HEK293 (cell line): ENCODE data around the gene PLLP.

Experiments used
- CTCF ChIA-PET: fragments of 350-600 bp; formaldehyde crosslinking; extraction: SDS; loops from one replicate; lab custom pipeline; 2021; ENCODE audit warnings: antibody characterized with exemption; lab: Yijun Ruan, JAX
- POLR2A ChIA-PET: fragments of 300-600 bp; formaldehyde crosslinking; extraction: SDS; loops from one replicate; lab custom pipeline; 2020; ENCODE audit warnings: antibody characterized with exemption, inconsistent platforms; lab: Yijun Ruan, JAX
- H3K27ac ChIP-seq: fragments of 200-500 bp; sonication (Bioruptor generic); 2 replicates; pipeline ENCODE4 v1.5.1; 2014; ENCODE audit warnings: low read depth, low read length, control low read depth, inconsistent platforms; ENCODE audit errors: extremely low read depth
- H3K36me3 ChIP-seq, 2 experiments: fragments of 200-500 bp in 1 of 2; sonication (Bioruptor generic) in 1 of 2; 1 replicate in 1 of 2; 2 replicates in 1 of 2; pipeline ENCODE4 v1.5.1; 2014 to 2017; ENCODE audit warnings: inconsistent platforms in 2 of 2, low read length in 2 of 2; ENCODE audit not compliant: control insufficient read depth in 2 of 2, insufficient read depth in 1 of 2
- H3K4me1 ChIP-seq: fragments of 200-500 bp; sonication (Bioruptor generic); 2 replicates; pipeline ENCODE4 v1.5.1; 2014; ENCODE audit warnings: mild to moderate bottlenecking, low read length, inconsistent platforms; ENCODE audit not compliant: control insufficient read depth, insufficient read depth
- H3K4me3 ChIP-seq: 2 replicates; pipeline ENCODE4 v1.5.1; 2011; ENCODE audit warnings: low read depth, mild to moderate bottlenecking, control low read depth, low read length, moderate library complexity
- H3K9me3 ChIP-seq: fragments of 200-500 bp; sonication (Bioruptor generic); 2 replicates; pipeline ENCODE4 v1.5.1; 2014; ENCODE audit warnings: low read depth, low read length, inconsistent platforms; ENCODE audit not compliant: control insufficient read depth, insufficient read depth
- GLIS1 ChIP-seq: fragments of 450-650 bp; formaldehyde crosslinking; IDR thresholded peaks from 2 replicates; pipeline ENCODE4 v1.5.1; 2016; ENCODE audit warnings: missing biosample characterization, missing genetic modification characterization
- HOXC10 ChIP-seq: sonication (generic); formaldehyde crosslinking; IDR thresholded peaks from 2 replicates; pipeline ENCODE4 v1.8.1; 2023; ENCODE audit warnings: mild to moderate bottlenecking, missing genetic modification reagents
- SETDB1 ChIP-seq: IDR thresholded peaks from one replicate; pipeline ENCODE4 v1.6.1; 2017; ENCODE audit warnings: mild to moderate bottlenecking, low read length, moderate library complexity, mixed read lengths; ENCODE audit not compliant: insufficient read length
- ZFP37 ChIP-seq: fragments of 450-650 bp; formaldehyde crosslinking; IDR thresholded peaks from 2 replicates; pipeline ENCODE4 v1.5.1; 2016; ENCODE audit warnings: missing biosample characterization, missing genetic modification characterization
- ZNF10 ChIP-seq: fragments of 450-650 bp; formaldehyde crosslinking; IDR thresholded peaks from 2 replicates; pipeline ENCODE4 v1.5.1; 2017; ENCODE audit warnings: missing biosample characterization, missing genetic modification characterization
- ZNF133 ChIP-seq: fragments of 450-650 bp; formaldehyde crosslinking; IDR thresholded peaks from 2 replicates; pipeline ENCODE4 v1.5.1; 2016; ENCODE audit warnings: missing biosample characterization, missing genetic modification characterization
- ZNF157 ChIP-seq: fragments of 450-650 bp; formaldehyde crosslinking; IDR thresholded peaks from 2 replicates; pipeline ENCODE4 v1.5.1; 2016; ENCODE audit warnings: missing biosample characterization, missing genetic modification characterization
- ZNF341 ChIP-seq: fragments of 450-650 bp; formaldehyde crosslinking; IDR thresholded peaks from 2 replicates; pipeline ENCODE4; 2016; ENCODE audit warnings: low read depth, missing biosample characterization, missing genetic modification characterization
- ZNF366 ChIP-seq: fragments of 450-650 bp; formaldehyde crosslinking; conservative IDR thresholded peaks from 2 replicates; pipeline ENCODE4 v1.5.1; 2016; ENCODE audit warnings: missing biosample characterization, missing genetic modification characterization
- ZNF426 ChIP-seq: fragments of 450-650 bp; formaldehyde crosslinking; IDR thresholded peaks from 2 replicates; pipeline ENCODE4 v1.5.1; 2017; ENCODE audit warnings: missing biosample characterization, missing genetic modification characterization, mild to moderate bottlenecking, inconsistent platforms, moderate library complexity
- ZNF596 ChIP-seq: fragments of 450-650 bp; IDR thresholded peaks from 2 replicates; pipeline ENCODE4 v1.5.0; 2018; ENCODE audit warnings: missing biosample characterization, mild to moderate bottlenecking, missing genetic modification characterization, moderate library complexity
- ZNF610 ChIP-seq: fragments of 450-650 bp; formaldehyde crosslinking; IDR thresholded peaks from 2 replicates; pipeline ENCODE4 v1.5.1; 2016; ENCODE audit warnings: missing biosample characterization, missing genetic modification characterization, borderline replicate concordance
- ZNF660 ChIP-seq: fragments of 450-650 bp; IDR thresholded peaks from 2 replicates; pipeline ENCODE4 v1.5.1; 2018; ENCODE audit warnings: missing biosample characterization, mild to moderate bottlenecking, missing genetic modification characterization
- ZNF707 ChIP-seq: fragments of 450-650 bp; formaldehyde crosslinking; IDR thresholded peaks from 2 replicates; pipeline ENCODE4 v1.5.1; 2016; ENCODE audit warnings: missing biosample characterization, missing genetic modification characterization
- ZNF747 ChIP-seq: fragments of 450-650 bp; formaldehyde crosslinking; IDR thresholded peaks from 2 replicates; pipeline ENCODE4 v1.5.1; 2016; ENCODE audit warnings: missing biosample characterization, missing genetic modification characterization
- ZNF777 ChIP-seq: fragments of 450-650 bp; formaldehyde crosslinking; IDR thresholded peaks from 2 replicates; pipeline ENCODE4 v1.5.1; 2017; ENCODE audit warnings: missing biosample characterization, missing genetic modification characterization, borderline replicate concordance
- ZNF837 ChIP-seq: fragments of 450-650 bp; formaldehyde crosslinking; IDR thresholded peaks from 2 replicates; pipeline ENCODE4 v1.5.1; 2016; ENCODE audit warnings: missing biosample characterization, missing genetic modification characterization
- ZSCAN23 ChIP-seq: fragments of 450-650 bp; formaldehyde crosslinking; IDR thresholded peaks from 2 replicates; pipeline ENCODE4 v1.5.1; 2016; ENCODE audit warnings: missing biosample characterization, missing genetic modification characterization
- TF ChIP-seq, protein P1 (sequence below): fragments of 450-650 bp; formaldehyde crosslinking; IDR thresholded peaks from 2 replicates; pipeline ENCODE4 v1.5.1; 2017; ENCODE audit warnings: missing biosample characterization, missing genetic modification characterization
- TF ChIP-seq, protein P2 (sequence below): fragments of 450-650 bp; formaldehyde crosslinking; IDR thresholded peaks from 2 replicates; pipeline ENCODE4 v1.5.1; 2016; ENCODE audit warnings: missing biosample characterization, missing genetic modification characterization
- TF ChIP-seq, protein P3 (sequence below): fragments of 450-650 bp; formaldehyde crosslinking; conservative IDR thresholded peaks from 2 replicates; pipeline ENCODE4 v1.5.1; 2016; ENCODE audit warnings: low read depth, missing biosample characterization, missing genetic modification characterization

Gene PLLP

GRCh38 chr16:57260294-57260929 is 24.1 kb downstream of the PLLP start:
- ChIA-PET CTCF (no interaction called here), POLR2A (interaction anchor here (0.6 kb wide), 1 partner anchor 15 kb away, joined by 4 read pairs; no protein-coding TSS in a partner anchor)
- Histone ChIP-seq H3K27ac (no peak overlapping the region), H3K9me3 (no peaks in the 10 kb centered on the region), H3K4me3 (no peak overlapping the region), H3K36me3 (peaks cover 0 to 12% of the 10 kb centered on the region in 2 experiments; a peak in 1 of 3 replicates), H3K4me1 (no peaks in the 10 kb centered on the region)
- TF ChIP-seq ZNF660: no peak
- no peak for TF ChIP-seq ZNF366 (tag by site-specific recombination)
- TF ChIP-seq, protein P1, sequence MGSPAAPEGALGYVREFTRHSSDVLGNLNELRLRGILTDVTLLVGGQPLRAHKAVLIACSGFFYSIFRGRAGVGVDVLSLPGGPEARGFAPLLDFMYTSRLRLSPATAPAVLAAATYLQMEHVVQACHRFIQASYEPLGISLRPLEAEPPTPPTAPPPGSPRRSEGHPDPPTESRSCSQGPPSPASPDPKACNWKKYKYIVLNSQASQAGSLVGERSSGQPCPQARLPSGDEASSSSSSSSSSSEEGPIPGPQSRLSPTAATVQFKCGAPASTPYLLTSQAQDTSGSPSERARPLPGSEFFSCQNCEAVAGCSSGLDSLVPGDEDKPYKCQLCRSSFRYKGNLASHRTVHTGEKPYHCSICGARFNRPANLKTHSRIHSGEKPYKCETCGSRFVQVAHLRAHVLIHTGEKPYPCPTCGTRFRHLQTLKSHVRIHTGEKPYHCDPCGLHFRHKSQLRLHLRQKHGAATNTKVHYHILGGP (tag by site-specific recombination): no peak

GRCh38 chr16:57258910-57259475 is 25.5 kb downstream of the PLLP start:
- ChIA-PET POLR2A (interaction anchor here (0.6 to 0.9 kb wide), 2 partner anchors 10 to 36 kb away, joined by 3 to 5 read pairs; no protein-coding TSS in a partner anchor), CTCF (no interaction called here)
- Histone ChIP-seq H3K4me3 (no peak overlapping the region), H3K36me3 (peaks cover 0 to 18% of the 10 kb centered on the region in 2 experiments; a peak in 2 of 3 replicates), H3K9me3 (no peaks in the 10 kb centered on the region), H3K4me1 (no peaks in the 10 kb centered on the region), H3K27ac (no peak overlapping the region)
- no peak for TF ChIP-seq ZNF747 (tag by site-specific recombination)
- peak; percentile 67 for TF ChIP-seq GLIS1 (tag by site-specific recombination)

DNA sequence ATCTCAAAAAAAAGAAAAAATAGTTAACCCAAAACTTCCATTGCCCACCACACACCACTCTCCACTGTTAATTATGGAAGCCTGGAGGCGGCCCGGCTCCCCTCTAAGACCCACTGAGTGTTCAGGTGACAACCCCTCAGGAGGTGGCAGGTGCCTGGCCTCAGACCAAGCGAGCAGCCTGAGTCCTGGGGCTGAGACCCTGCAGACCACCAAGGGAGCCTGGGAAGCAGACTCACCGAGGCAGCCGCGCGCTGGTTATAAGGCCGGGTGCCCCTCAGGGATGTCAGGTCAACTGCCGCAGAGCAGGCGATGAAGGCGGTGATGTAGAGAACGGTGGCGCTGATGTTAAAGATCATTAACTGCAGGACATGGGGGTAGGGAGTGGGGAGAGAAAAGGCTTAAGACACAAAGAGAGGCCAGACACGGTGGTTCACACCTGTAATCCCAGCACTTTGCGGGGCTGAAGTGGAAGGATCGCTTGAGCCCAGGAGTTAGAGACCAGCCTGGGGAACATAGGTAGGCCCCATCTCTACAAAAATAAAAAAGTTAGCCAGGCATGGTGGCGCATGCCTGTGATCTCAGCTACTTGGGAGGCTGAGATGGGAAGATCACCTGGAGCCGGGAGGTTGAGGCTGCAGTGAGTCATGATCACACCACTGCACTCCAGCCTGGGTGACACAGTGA is 26.1 kb downstream of the PLLP start:
- H3K27ac ChIP-seq: no peak overlapping the region
- no peak overlapping the region for H3K4me3 ChIP-seq
- POLR2A ChIA-PET: interaction anchor here (0.6 kb wide), 1 partner anchor 36 kb away, joined by 5 read pairs; no protein-coding TSS in a partner anchor
- CTCF ChIA-PET: no interaction called here
- H3K4me1 ChIP-seq: no peaks in the 10 kb centered on the region
- H3K9me3 ChIP-seq: no peaks in the 10 kb centered on the region
- peaks cover 0 to 23% of the 10 kb centered on the region in 2 experiments; a peak in 2 of 3 replicates for H3K36me3 ChIP-seq
- TF ChIP-seq HOXC10 (CRISPR knock-in tag): no peak
- no peak for TF ChIP-seq SETDB1
- no peak for TF ChIP-seq ZNF341 (tag by site-specific recombination)
- no peak for TF ChIP-seq ZNF596 (tag by site-specific recombination)
- TF ChIP-seq, protein P2, sequence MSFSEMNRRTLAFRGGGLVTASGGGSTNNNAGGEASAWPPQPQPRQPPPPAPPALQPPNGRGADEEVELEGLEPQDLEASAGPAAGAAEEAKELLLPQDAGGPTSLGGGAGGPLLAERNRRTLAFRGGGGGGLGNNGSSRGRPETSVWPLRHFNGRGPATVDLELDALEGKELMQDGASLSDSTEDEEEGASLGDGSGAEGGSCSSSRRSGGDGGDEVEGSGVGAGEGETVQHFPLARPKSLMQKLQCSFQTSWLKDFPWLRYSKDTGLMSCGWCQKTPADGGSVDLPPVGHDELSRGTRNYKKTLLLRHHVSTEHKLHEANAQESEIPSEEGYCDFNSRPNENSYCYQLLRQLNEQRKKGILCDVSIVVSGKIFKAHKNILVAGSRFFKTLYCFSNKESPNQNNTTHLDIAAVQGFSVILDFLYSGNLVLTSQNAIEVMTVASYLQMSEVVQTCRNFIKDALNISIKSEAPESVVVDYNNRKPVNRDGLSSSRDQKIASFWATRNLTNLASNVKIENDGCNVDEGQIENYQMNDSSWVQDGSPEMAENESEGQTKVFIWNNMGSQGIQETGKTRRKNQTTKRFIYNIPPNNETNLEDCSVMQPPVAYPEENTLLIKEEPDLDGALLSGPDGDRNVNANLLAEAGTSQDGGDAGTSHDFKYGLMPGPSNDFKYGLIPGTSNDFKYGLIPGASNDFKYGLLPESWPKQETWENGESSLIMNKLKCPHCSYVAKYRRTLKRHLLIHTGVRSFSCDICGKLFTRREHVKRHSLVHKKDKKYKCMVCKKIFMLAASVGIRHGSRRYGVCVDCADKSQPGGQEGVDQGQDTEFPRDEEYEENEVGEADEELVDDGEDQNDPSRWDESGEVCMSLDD (tag by site-specific recombination): no peak
- no peak for TF ChIP-seq ZNF610
- TF ChIP-seq ZNF426: no peak
- TF ChIP-seq ZNF707 (tag by site-specific recombination): no peak
- TF ChIP-seq, protein P3, sequence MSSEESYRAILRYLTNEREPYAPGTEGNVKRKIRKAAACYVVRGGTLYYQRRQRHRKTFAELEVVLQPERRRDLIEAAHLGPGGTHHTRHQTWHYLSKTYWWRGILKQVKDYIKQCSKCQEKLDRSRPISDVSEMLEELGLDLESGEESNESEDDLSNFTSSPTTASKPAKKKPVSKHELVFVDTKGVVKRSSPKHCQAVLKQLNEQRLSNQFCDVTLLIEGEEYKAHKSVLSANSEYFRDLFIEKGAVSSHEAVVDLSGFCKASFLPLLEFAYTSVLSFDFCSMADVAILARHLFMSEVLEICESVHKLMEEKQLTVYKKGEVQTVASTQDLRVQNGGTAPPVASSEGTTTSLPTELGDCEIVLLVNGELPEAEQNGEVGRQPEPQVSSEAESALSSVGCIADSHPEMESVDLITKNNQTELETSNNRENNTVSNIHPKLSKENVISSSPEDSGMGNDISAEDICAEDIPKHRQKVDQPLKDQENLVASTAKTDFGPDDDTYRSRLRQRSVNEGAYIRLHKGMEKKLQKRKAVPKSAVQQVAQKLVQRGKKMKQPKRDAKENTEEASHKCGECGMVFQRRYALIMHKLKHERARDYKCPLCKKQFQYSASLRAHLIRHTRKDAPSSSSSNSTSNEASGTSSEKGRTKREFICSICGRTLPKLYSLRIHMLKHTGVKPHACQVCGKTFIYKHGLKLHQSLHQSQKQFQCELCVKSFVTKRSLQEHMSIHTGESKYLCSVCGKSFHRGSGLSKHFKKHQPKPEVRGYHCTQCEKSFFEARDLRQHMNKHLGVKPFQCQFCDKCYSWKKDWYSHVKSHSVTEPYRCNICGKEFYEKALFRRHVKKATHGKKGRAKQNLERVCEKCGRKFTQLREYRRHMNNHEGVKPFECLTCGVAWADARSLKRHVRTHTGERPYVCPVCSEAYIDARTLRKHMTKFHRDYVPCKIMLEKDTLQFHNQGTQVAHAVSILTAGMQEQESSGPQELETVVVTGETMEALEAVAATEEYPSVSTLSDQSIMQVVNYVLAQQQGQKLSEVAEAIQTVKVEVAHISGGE (tag by site-specific recombination): no peak
- TF ChIP-seq ZNF10: no peak
- TF ChIP-seq ZFP37 (tag by site-specific recombination): no peak
- no peak for TF ChIP-seq ZNF157 (tag by site-specific recombination)
- TF ChIP-seq ZNF837 (tag by site-specific recombination): no peak
- no peak for TF ChIP-seq ZNF777
- TF ChIP-seq ZSCAN23 (tag by site-specific recombination): no peak
- no peak for TF ChIP-seq ZNF133 (tag by site-specific recombination)
